GM13976 (cell line): Measurements from ENCODE around the gene WDFY4.
A peak's percentile ranks its signal among the peaks of the same experiment; 100 is the strongest.

Experiments used
- DNase-seq: peaks from one replicate; pipeline ENCODE4 v3.0.0; 2012; ENCODE audit warnings: low spot score
- in situ Hi-C: fragments of 300-500 bp; cut with MboI; formaldehyde crosslinking; loops from one replicate; pipeline ENCODE4 v1.12.0; 2022; ENCODE audit warnings: low sequenced_read_pairs, mixed read lengths, inconsistent platforms; ENCODE audit not compliant: unreplicated experiment
- TF ChIP-seq, protein P1 (sequence below): IDR thresholded peaks from 2 replicates; pipeline ENCODE4 v1.5.1; 2012; ENCODE audit warnings: borderline replicate concordance, mild to moderate bottlenecking; ENCODE audit not compliant: insufficient read depth; ENCODE audit errors: extremely low read depth, missing control alignments, control extremely low read depth

Gene WDFY4

DNA sequence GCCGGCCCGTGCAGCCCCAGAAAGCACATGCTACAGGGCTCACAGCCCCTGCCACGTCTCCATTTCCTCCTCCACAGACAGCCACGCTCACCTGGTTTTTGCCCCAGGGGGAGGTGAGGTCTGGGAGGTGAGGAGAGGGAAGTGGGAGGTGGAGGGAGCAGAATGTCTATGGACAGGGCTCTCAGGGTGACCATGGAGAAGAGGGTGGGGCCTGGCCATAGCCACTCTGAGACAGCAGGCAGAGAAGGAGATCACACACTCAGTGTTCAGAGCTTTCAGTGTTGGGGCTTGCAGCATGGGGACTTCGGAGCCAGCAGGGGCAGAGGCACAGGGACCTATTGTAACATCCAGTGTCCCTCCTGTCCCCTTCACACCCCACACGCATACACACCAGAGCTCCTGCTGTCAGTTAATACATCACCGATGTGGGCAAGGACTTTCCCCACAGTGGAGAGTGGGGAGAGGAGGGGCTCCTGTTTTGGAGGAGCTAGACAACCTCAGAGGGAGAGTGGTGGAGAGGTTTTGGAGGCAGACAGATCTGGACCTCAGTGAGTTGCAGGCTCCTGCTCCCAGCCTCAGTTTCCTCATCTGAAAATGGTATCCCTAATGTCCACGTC is 14.4 kb downstream of the WDFY4 start:
- TF ChIP-seq, protein P1, sequence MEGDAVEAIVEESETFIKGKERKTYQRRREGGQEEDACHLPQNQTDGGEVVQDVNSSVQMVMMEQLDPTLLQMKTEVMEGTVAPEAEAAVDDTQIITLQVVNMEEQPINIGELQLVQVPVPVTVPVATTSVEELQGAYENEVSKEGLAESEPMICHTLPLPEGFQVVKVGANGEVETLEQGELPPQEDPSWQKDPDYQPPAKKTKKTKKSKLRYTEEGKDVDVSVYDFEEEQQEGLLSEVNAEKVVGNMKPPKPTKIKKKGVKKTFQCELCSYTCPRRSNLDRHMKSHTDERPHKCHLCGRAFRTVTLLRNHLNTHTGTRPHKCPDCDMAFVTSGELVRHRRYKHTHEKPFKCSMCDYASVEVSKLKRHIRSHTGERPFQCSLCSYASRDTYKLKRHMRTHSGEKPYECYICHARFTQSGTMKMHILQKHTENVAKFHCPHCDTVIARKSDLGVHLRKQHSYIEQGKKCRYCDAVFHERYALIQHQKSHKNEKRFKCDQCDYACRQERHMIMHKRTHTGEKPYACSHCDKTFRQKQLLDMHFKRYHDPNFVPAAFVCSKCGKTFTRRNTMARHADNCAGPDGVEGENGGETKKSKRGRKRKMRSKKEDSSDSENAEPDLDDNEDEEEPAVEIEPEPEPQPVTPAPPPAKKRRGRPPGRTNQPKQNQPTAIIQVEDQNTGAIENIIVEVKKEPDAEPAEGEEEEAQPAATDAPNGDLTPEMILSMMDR = no peak
- in situ Hi-C loops = no loop called here
- DNase-seq = no peak

DNA sequence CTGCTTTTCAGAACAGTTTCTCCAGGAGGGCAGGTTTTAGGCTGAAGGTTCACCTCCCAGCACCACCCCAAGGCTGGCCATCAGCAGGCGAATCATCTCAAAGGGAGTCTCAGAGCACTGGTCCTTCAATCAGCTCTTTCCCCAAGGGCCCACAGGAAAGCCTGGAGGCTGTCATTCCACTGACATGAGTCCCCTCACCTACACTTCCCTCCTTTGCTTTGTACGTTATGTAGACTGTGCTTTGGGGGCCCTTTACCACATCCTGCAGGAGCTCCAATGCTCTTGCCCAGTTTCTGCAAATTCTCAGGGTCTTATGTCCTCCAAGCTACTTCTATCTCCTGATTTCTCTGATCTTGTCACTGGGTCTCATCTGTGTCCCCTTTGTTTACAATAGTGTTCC is 15.4 kb downstream of the WDFY4 start:
- DNase-seq = no peak
- TF ChIP-seq, protein P1 = no peak
- in situ Hi-C loops = no loop called here

DNA sequence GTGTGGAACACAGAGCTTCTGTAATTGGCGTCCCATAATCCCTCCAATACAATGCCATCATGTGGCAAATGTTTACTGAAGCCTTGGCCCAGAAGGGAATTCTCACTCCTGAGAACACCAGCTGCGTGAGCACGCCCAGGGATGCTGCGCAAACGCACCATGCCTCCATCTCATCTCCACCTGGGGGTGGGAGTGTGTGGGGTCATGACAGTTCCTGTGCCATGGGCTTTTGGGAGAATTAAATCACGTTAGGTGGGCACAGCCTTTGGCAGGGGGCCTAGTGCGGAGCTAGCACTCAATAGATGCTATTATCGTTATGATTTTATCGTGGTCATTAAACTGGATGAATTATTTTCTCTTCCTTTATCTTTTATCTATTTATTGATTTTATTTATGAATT is 15.8 kb downstream of the WDFY4 start:
- no peak for DNase-seq
- in situ Hi-C loops = no loop called here
- TF ChIP-seq, protein P1 = no peak

DNA sequence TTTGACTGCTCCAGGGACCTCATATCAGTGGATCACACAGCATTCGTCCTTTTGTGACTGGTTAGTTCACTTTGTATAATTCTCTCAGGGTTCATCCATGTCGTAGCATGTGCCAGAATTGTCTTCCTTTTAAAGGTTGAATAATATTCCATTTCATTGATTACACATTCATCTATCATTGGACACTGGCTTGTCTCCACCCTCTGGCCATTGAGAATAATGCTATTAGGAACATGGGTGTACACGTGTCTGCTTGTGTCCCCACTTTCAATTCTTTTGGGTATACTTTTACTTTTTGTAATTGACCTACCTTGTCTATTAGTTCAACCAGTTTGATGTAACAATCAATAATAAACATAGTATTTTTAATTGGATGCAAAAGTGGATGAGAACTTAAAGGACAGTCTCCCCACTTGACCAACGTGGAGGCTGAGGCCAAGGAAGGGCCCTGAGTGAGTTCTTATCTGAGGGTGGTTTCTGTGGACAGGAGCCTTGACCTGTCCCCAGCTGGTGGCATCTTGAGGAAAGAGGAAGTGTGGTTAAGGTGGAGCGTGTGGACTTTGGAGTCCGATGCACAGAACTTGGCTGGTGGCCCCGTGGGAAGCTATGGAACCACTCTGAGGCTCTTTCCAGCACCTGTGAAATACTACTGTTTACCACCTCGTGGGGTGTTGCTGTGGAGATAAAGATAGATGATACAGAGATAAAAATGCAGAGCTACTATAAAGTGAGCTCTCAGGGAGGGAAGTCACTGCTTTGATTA is 16.6 kb downstream of the WDFY4 start:
- in situ Hi-C loops = no loop called here
- no peak for DNase-seq
- TF ChIP-seq, protein P1 = peak; percentile 34

DNA sequence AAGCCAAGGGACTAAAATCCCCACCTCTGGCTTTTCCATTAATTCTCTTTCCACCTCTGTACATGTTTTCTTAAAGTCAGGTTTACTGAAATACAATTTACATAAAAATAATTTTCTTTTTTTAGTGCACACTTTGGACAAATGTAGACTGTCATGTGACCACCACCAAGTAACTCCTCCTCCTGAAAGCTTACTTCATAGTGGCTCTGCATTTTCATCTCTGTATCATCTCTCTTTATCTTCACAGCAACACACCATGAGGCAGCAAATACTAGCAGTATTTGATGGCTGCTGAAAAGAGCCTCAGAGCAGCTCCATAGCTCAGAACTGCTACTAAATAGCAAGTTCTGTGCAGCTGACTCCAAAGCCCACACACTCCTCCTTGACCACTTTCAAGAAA is 17.3 kb downstream of the WDFY4 start:
- DNase-seq = no peak
- in situ Hi-C loops = no loop called here
- TF ChIP-seq, protein P1 = no peak

DNA sequence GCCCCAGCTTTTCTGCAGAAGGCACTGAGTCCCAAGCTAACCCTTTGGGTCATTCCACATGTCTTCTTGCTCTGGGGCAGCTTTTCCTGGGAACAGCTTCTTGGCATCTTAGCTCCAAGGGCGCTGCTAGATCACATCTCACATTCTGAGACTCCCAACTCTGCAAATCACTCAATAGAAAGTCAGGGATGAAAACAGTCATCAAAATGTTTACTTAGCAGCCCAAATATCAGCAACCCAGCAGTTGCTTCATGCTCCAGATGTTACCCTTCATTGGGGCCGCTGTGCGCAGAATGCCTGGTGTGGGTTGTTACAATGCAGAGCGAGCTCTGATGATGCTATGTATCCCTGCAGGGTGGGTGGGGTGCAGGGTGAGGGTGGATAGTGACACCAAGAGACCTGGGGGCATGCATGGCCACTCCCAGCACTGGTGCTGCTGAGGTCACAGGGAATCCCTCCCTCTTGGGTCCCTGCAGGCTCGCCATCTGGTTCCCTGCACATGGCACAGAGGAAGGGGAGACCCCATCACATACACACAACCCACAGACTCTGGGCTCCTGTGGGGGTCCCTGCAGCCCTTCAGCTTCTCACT is 19.0 kb downstream of the WDFY4 start:
- TF ChIP-seq, protein P1 = no peak
- no peak for DNase-seq
- in situ Hi-C loops = no loop called here
